Measurements from ENCODE around the gene ARL5A. TPM values are rescaled to one million over a fixed set of nuclear protein-coding genes. Genes with fewer than 3 reads are reported as not detected.
A peak's percentile ranks its signal among the peaks of the same experiment; 100 is the strongest.

Gene ARL5A
- total and polyA plus RNA-seq, 2 experiments from 2014 or later = 12.5 to 22.7 TPM

- H3F3A ChIP-seq (ENCODE audit: insufficient read depth) = no peaks in the 10 kb centered on the region
- no peaks in the 10 kb centered on the region for H3K9me2 ChIP-seq (ENCODE audit: insufficient read depth)
- no peaks in the 10 kb centered on the region for H3K4me1 ChIP-seq (ENCODE audit: insufficient read depth)
- peaks cover 31% of the 10 kb centered on the region for H3K36me3 ChIP-seq (ENCODE audit: low read depth)
- TF ChIP-seq EZH2phosphoT487 (IDR thresholded peaks at IDR 0.05; ENCODE audit: insufficient read depth, low read depth) (no peak), EZH2 (IDR thresholded peaks at IDR 0.05; ENCODE audit: insufficient read depth, poor library complexity, severe bottlenecking) (no peak)
- peaks cover 19% of the 10 kb centered on the region for H3K79me2 ChIP-seq (ENCODE audit: insufficient read depth)
- H4K20me1 ChIP-seq (ENCODE audit: insufficient read depth) = peaks cover 3% of the 10 kb centered on the region; the same call in 1 of the 2 replicates
- no peaks in the 10 kb centered on the region for H3K9me3 ChIP-seq (ENCODE audit: low read depth)
- H3K9ac ChIP-seq = no peak overlapping the region
- 96 to 100% methylated on average over 1 of the region's 1 CpG for WGBS, 2 experiments (ENCODE audit: low coverage in 1 of 2, low lambda C conversion rate in 2 of 2, missing lambda C conversion rate in 2 of 2)
- no peak overlapping the region for H3K4me3 ChIP-seq
- in situ Hi-C loops (cut with MboI) = no loop called here
- no peaks in the 10 kb centered on the region for H3K27me3 ChIP-seq (replicated peaks; ENCODE audit: insufficient read depth)
- no peak overlapping the region for H3K27ac ChIP-seq
- DNase-seq = no peak
- H2AFZ ChIP-seq = no peak overlapping the region
- H3K4me2 ChIP-seq (ENCODE audit: unreplicated experiment) = no peak overlapping the region
These were observed 17.7 kb downstream of the ARL5A start for GRCh38 chr2:151810489-151810888.

GRCh38 chr2:151809073-151809383, 19.2 kb downstream of the ARL5A start:
- DNase-seq = no peak
- no peaks in the 10 kb centered on the region for H4K20me1 ChIP-seq (ENCODE audit: insufficient read depth)
- no peaks in the 10 kb centered on the region for H3K9me3 ChIP-seq (ENCODE audit: low read depth)
- in situ Hi-C loops (cut with MboI) = no loop called here
- H2AFZ ChIP-seq = no peak overlapping the region
- H3K79me2 ChIP-seq (ENCODE audit: insufficient read depth) = 0 out of 2 replicates have a peak, but pooled peaks cover 6% of the 10 kb centered on the region
- H3K4me2 ChIP-seq (ENCODE audit: unreplicated experiment) = no peak overlapping the region
- peaks cover 31% of the 10 kb centered on the region for H3K36me3 ChIP-seq (ENCODE audit: low read depth)
- H3K27ac ChIP-seq = no peak overlapping the region
- H3K9me2 ChIP-seq (ENCODE audit: insufficient read depth) = no peaks in the 10 kb centered on the region
- H3K4me1 ChIP-seq (ENCODE audit: insufficient read depth) = no peaks in the 10 kb centered on the region
- WGBS, 2 experiments (ENCODE audit: low coverage in 1 of 2, low lambda C conversion rate in 2 of 2, missing lambda C conversion rate in 2 of 2) = 89 to 96% methylated on average over 1 of the region's 1 CpG
- no peak for TF ChIP-seq EZH2phosphoT487 (IDR thresholded peaks at IDR 0.05; ENCODE audit: insufficient read depth, low read depth)
- TF ChIP-seq EZH2 (IDR thresholded peaks at IDR 0.05; ENCODE audit: insufficient read depth, poor library complexity, severe bottlenecking) = no peak
- H3K4me3 ChIP-seq = no peak overlapping the region
- no peaks in the 10 kb centered on the region for H3K27me3 ChIP-seq (replicated peaks; ENCODE audit: insufficient read depth)
- no peak overlapping the region for H3K9ac ChIP-seq
- no peaks in the 10 kb centered on the region for H3F3A ChIP-seq (ENCODE audit: insufficient read depth)

GRCh38 chr2:151808258-151809072, 19.8 kb downstream of the ARL5A start:
- in situ Hi-C loops (cut with MboI) = no loop called here
- Histone ChIP-seq H3K9me3 (ENCODE audit: low read depth) (no peaks in the 10 kb centered on the region), H3K4me2 (ENCODE audit: unreplicated experiment) (no peak overlapping the region), H4K20me1 (ENCODE audit: insufficient read depth) (no peaks in the 10 kb centered on the region), H3K9me2 (ENCODE audit: insufficient read depth) (no peaks in the 10 kb centered on the region), H2AFZ (no peak overlapping the region), H3K4me1 (ENCODE audit: insufficient read depth) (no peaks in the 10 kb centered on the region), H3K4me3 (no peak overlapping the region), H3F3A (ENCODE audit: insufficient read depth) (no peaks in the 10 kb centered on the region), H3K9ac (no peak overlapping the region), H3K36me3 (ENCODE audit: low read depth) (peaks cover 28% of the 10 kb centered on the region; the same call in 1 of the 2 replicates), H3K27me3 (replicated peaks; ENCODE audit: insufficient read depth) (no peaks in the 10 kb centered on the region), H3K27ac (no peak overlapping the region), H3K79me2 (ENCODE audit: insufficient read depth) (0 out of 2 replicates have a peak, but pooled peaks cover 3% of the 10 kb centered on the region)
- peak; percentile 66 for DNase-seq
- 73 to 83% methylated on average over 5 of the region's 5 CpGs for WGBS, 2 experiments (ENCODE audit: low coverage in 1 of 2, low lambda C conversion rate in 2 of 2, missing lambda C conversion rate in 2 of 2)
- TF ChIP-seq EZH2 (IDR thresholded peaks at IDR 0.05; ENCODE audit: insufficient read depth, poor library complexity, severe bottlenecking) = no peak
- TF ChIP-seq EZH2phosphoT487 (IDR thresholded peaks at IDR 0.05; ENCODE audit: insufficient read depth, low read depth) = no peak

- in situ Hi-C loops (cut with MboI) = no loop called here
- H3K9me3 ChIP-seq (ENCODE audit: low read depth) = no peaks in the 10 kb centered on the region
- no peaks in the 10 kb centered on the region for H3K4me1 ChIP-seq (ENCODE audit: insufficient read depth)
- H3K27me3 ChIP-seq (replicated peaks; ENCODE audit: insufficient read depth) = no peaks in the 10 kb centered on the region
- no peaks in the 10 kb centered on the region for H4K20me1 ChIP-seq (ENCODE audit: insufficient read depth)
- H3K4me3 ChIP-seq = no peak overlapping the region
- no peaks in the 10 kb centered on the region for H3K9me2 ChIP-seq (ENCODE audit: insufficient read depth)
- H3F3A ChIP-seq (ENCODE audit: insufficient read depth) = no peaks in the 10 kb centered on the region
- no peak overlapping the region for H3K27ac ChIP-seq
- H3K9ac ChIP-seq = no peak overlapping the region
- H3K79me2 ChIP-seq (ENCODE audit: insufficient read depth) = no peaks in the 10 kb centered on the region
- no peak overlapping the region for H3K4me2 ChIP-seq (ENCODE audit: unreplicated experiment)
- peaks cover 34% of the 10 kb centered on the region; the same call in 1 of the 2 replicates for H3K36me3 ChIP-seq (ENCODE audit: low read depth)
- H2AFZ ChIP-seq = no peak overlapping the region
- TF ChIP-seq EZH2 (IDR thresholded peaks at IDR 0.05; ENCODE audit: insufficient read depth, poor library complexity, severe bottlenecking) (no peak), EZH2phosphoT487 (IDR thresholded peaks at IDR 0.05; ENCODE audit: insufficient read depth, low read depth) (no peak)
- DNase-seq = no peak
These were observed 22.3 kb downstream of the ARL5A start for GRCh38 chr2:151805961-151806360.
